HepG2 (cell line): Measurements from ENCODE around the gene ECEL1. TPM values are rescaled to one million over a fixed set of nuclear protein-coding genes. Genes with fewer than 3 reads are reported as not detected.

Source experiments
- ADNP ChIP-seq: sonication (generic); formaldehyde crosslinking; IDR thresholded peaks from 2 replicates; pipeline ENCODE4 v1.4.0; 2020; ENCODE audit warnings: missing genetic modification reagents
- ASH2L ChIP-seq: fragments of 300-600, 200-600 bp; sonication (generic); IDR thresholded peaks from 2 replicates; pipeline ENCODE4 v1.7.0; 2017; ENCODE audit warnings: low read depth, mild to moderate bottlenecking, moderate library complexity, mixed read lengths, low read length; ENCODE audit not compliant: insufficient read length
- BCL6 ChIP-seq: IDR thresholded peaks from 2 replicates; pipeline ENCODE4 v1.6.1; 2016; ENCODE audit warnings: missing genetic modification reagents, missing compliant biosample characterization
- CCAR2 ChIP-seq: fragments of 200-400 bp; formaldehyde crosslinking; optimal IDR thresholded peaks from 2 replicates; pipeline ENCODE3; 2018; ENCODE audit warnings: low read depth, mild to moderate bottlenecking, low read length, moderate library complexity
- EHMT2 ChIP-seq: fragments of 200-600 bp; sonication (generic); IDR thresholded peaks from 2 replicates; pipeline ENCODE4 v1.7.0; 2017; ENCODE audit warnings: antibody characterized with exemption, low read depth, low read length, borderline replicate concordance
- ESRRA ChIP-seq: sonication (generic); formaldehyde crosslinking; IDR thresholded peaks from 2 replicates; pipeline ENCODE4 v1.5.1; 2020; ENCODE audit warnings: mild to moderate bottlenecking, low read depth, missing genetic modification reagents
- NKX3-1 ChIP-seq: sonication (generic); formaldehyde crosslinking; IDR thresholded peaks from 2 replicates; pipeline ENCODE4 v1.5.0; 2020; ENCODE audit warnings: missing genetic modification reagents
- PPARG ChIP-seq: conservative IDR thresholded peaks from 2 replicates; pipeline ENCODE4 v1.6.1; 2016; ENCODE audit warnings: missing biosample characterization, missing genetic modification reagents
- RXRB ChIP-seq: IDR thresholded peaks from 2 replicates; pipeline ENCODE4 v1.6.1; 2016; ENCODE audit warnings: borderline replicate concordance, missing genetic modification reagents, missing compliant biosample characterization
- SP4 ChIP-seq: sonication (generic); formaldehyde crosslinking; IDR thresholded peaks from 2 replicates; pipeline ENCODE4 v1.8.1; 2023; ENCODE audit warnings: mild to moderate bottlenecking, missing genetic modification reagents
- ZBTB7A ChIP-seq: sonication (generic); formaldehyde crosslinking; IDR thresholded peaks from 2 replicates; pipeline ENCODE4 v1.8.0; 2022; ENCODE audit warnings: mild to moderate bottlenecking, missing genetic modification reagents
- ZNF788 ChIP-seq: sonication (generic); formaldehyde crosslinking; IDR thresholded peaks from 2 replicates; pipeline ENCODE4 v1.5.0; 2020; ENCODE audit warnings: mild to moderate bottlenecking, missing genetic modification reagents, borderline replicate concordance
- ZNF839 ChIP-seq: sonication (generic); formaldehyde crosslinking; IDR thresholded peaks from 2 replicates; pipeline ENCODE4 v1.4.0; 2020; ENCODE audit warnings: missing genetic modification reagents, mild to moderate bottlenecking, borderline replicate concordance
- ZSCAN20 ChIP-seq: sonication (generic); formaldehyde crosslinking; IDR thresholded peaks from 2 replicates; pipeline ENCODE4 v1.4.0; 2020; ENCODE audit warnings: missing genetic modification reagents, mild to moderate bottlenecking, borderline replicate concordance
- polyA plus RNA-seq, 8 experiments: library from polyadenylated mRNA; depleted of rRNA in 3 of 8; stranded (reverse) in 7 of 8; unstranded in 1 of 8; fragments of >200 nt; fragmentation: Illumina TruSeq in 4 of 8; extraction: Trizol in 4 of 8; gene quantifications; 2 replicates each; pipeline versions ENCODE4 v1.2.1 to v1.2.3, GENCODE V29; 2011 to 2016; ENCODE audit warnings: low read depth in 4 of 8, missing spikeins in 1 of 8, mixed read lengths in 1 of 8; ENCODE audit not compliant: insufficient read depth in 1 of 8
- total RNA-seq, 5 experiments: library from RNA; depleted of rRNA; stranded (reverse); fragments of >200 nt; fragmentation: Illumina TruSeq; extraction: Trizol; gene quantifications; 2 replicates each; pipeline ENCODE4 v1.2.3, GENCODE V29; 2016; ENCODE audit warnings: low read depth in 1 of 5
- TF ChIP-seq, protein P1 (sequence below), 2 experiments: sonication (generic) in 1 of 2; formaldehyde crosslinking in 1 of 2; IDR thresholded peaks; 2 replicates each; pipeline versions ENCODE4 v1.4.0 to v1.6.1; 2018 to 2020; ENCODE audit warnings: missing genetic modification reagents in 2 of 2, borderline replicate concordance in 1 of 2, low read depth in 1 of 2, mild to moderate bottlenecking in 1 of 2, missing biosample characterization in 1 of 2
- TF ChIP-seq, protein P2 (sequence below): sonication (generic); formaldehyde crosslinking; IDR thresholded peaks from 2 replicates; pipeline ENCODE4 v1.5.1; 2020; ENCODE audit warnings: mild to moderate bottlenecking, missing genetic modification reagents
- TF ChIP-seq, protein P3 (sequence below): sonication (generic); formaldehyde crosslinking; IDR thresholded peaks from 2 replicates; pipeline ENCODE4 v1.8.0; 2022; ENCODE audit warnings: missing genetic modification reagents, mild to moderate bottlenecking, borderline replicate concordance
- TF ChIP-seq, protein P4 (sequence below): IDR thresholded peaks from 2 replicates; pipeline ENCODE4 v1.6.1; 2016

ECEL1 gene
- total and polyA plus RNA-seq, 2 of the 13 experiments (the other 11 are each of a cell fraction or from before 2014, with no cell fraction given): not detected

DNA sequence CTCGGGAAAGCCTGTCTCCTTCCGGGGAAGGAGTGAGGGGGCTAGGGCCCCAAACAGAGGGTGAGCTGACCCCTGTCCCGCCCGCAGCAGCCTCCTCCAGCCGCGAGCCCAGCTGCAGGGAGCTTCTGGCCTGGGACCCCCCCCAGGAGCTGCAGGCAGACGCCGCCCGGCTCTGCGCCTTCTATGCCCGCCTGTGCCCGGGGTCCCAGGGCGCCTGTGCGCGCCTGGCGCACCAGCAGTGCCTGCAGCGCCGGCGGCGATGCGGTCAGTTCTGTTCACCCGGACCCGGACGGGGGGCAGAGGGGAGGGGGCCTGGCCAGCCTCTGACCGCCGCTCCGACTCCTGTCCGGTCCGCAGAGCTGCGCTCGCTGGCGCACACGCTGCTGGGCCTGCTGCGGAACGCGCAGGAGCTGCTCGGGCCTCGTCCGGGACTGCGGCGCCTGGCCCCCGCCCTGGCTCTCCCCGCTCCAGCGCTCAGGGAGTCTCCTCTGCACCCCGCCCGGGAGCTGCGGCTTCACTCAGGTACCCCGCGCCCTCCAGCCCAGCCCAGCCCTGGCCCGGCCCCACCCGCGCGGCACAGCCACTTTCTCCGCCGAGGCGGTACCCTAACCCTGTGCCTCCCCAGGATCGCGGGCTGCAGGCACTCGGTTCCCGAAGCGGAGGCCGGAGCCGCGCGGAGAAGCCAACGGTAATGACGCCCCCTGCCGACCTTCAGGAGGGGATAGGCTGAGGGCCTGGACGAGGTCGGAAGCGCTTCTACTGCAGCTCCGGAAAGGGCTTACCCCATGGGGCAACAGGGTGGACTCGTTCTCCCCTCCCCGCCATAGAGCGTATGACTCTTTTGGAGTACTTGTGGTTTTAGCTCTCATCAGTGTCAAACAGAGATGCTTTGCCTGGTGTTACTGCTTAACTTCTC lies 36.3 kb upstream of the ECEL1 start (continued):
- TF ChIP-seq, protein P1, sequence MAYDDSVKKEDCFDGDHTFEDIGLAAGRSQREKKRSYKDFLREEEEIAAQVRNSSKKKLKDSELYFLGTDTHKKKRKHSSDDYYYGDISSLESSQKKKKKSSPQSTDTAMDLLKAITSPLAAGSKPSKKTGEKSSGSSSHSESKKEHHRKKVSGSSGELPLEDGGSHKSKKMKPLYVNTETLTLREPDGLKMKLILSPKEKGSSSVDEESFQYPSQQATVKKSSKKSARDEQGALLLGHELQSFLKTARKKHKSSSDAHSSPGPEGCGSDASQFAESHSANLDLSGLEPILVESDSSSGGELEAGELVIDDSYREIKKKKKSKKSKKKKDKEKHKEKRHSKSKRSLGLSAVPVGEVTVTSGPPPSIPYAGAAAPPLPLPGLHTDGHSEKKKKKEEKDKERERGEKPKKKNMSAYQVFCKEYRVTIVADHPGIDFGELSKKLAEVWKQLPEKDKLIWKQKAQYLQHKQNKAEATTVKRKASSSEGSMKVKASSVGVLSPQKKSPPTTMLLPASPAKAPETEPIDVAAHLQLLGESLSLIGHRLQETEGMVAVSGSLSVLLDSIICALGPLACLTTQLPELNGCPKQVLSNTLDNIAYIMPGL (CRISPR knock-in tag; IDR thresholded peaks at IDR 0.05; ENCODE audit: borderline replicate concordance in 1 of 2, low read depth in 1 of 2): peak; percentile 77 to 93
- TF ChIP-seq, protein P2, sequence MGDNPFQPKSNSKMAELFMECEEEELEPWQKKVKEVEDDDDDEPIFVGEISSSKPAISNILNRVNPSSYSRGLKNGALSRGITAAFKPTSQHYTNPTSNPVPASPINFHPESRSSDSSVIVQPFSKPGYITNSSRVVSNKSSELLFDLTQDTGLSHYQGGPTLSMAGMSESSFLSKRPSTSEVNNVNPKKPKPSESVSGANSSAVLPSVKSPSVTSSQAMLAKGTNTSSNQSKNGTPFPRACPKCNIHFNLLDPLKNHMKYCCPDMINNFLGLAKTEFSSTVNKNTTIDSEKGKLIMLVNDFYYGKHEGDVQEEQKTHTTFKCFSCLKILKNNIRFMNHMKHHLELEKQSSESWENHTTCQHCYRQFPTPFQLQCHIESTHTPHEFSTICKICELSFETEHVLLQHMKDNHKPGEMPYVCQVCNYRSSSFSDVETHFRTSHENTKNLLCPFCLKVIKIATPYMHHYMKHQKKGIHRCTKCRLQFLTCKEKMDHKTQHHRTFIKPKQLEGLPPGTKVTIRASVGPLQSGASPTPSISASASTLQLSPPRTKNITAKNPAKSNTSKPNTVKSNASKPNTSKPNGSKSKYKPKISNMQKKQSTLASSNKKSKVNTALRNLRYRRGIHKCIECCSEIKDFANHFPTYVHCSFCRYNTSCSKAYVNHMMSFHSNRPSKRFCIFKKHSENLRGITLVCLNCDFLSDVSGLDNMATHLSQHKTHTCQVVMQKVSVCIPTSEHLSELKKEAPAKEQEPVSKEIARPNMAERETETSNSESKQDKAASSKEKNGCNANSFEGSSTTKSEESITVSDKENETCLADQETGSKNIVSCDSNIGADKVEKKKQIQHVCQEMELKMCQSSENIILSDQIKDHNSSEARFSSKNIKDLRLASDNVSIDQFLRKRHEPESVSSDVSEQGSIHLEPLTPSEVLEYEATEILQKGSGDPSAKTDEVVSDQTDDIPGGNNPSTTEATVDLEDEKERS (CRISPR knock-in tag): no peak
- TF ChIP-seq ZSCAN20 (CRISPR knock-in tag) (no peak), PPARG (CRISPR knock-in tag) (no peak), RXRB (CRISPR knock-in tag) (no peak), ZNF839 (CRISPR knock-in tag) (0 out of 2 replicates have a peak, but pooled peaks have one; percentile 10), ZBTB7A (no peak), CCAR2 (no peak), ZNF788 (0 out of 2 replicates have a peak, but pooled peaks have one; percentile 1), BCL6 (CRISPR knock-in tag) (peak; percentile 29; the same call in 1 of the 2 replicates), ASH2L (peak; percentile 36), ESRRA (CRISPR knock-in tag) (peak; percentile 18; the same call in 1 of the 2 replicates), SP4 (peak; percentile 5; the same call in 1 of the 2 replicates), NKX3-1 (CRISPR knock-in tag) (no peak), ADNP (0 out of 2 replicates have a peak, but pooled peaks have one; percentile 46), EHMT2 (no peak)
- TF ChIP-seq, protein P3, sequence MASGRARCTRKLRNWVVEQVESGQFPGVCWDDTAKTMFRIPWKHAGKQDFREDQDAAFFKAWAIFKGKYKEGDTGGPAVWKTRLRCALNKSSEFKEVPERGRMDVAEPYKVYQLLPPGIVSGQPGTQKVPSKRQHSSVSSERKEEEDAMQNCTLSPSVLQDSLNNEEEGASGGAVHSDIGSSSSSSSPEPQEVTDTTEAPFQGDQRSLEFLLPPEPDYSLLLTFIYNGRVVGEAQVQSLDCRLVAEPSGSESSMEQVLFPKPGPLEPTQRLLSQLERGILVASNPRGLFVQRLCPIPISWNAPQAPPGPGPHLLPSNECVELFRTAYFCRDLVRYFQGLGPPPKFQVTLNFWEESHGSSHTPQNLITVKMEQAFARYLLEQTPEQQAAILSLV (CRISPR knock-in tag): peak; percentile 82; the same call in 1 of the 2 replicates
- TF ChIP-seq, protein P4, sequence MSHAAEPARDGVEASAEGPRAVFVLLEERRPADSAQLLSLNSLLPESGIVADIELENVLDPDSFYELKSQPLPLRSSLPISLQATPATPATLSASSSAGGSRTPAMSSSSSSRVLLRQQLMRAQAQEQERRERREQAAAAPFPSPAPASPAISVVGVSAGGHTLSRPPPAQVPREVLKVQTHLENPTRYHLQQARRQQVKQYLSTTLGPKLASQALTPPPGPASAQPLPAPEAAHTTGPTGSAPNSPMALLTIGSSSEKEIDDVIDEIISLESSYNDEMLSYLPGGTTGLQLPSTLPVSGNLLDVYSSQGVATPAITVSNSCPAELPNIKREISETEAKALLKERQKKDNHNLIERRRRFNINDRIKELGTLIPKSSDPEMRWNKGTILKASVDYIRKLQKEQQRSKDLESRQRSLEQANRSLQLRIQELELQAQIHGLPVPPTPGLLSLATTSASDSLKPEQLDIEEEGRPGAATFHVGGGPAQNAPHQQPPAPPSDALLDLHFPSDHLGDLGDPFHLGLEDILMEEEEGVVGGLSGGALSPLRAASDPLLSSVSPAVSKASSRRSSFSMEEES (CRISPR knock-in tag): no peak
